ENCODE measurements around the gene BMP10.

The BMP10 gene

DNA sequence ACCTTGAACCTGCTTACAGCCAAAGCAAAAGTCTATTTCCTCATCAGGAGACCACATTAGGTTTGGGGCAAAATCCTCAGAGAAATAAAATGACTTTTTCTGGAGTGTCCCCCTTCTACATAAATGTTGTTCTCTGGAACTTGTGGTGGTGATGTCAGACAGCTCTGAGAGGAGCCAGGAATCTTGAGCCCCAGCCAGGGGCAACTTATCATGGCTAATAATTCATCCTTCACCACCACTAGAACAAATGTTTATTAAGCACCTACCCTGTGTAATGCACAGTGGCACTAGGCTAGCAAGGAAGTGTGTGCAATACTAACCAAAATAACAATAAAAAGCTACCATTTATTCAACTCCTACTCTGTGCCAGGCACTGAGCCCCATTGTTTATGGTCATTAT lies 9.0 kb upstream of the BMP10 start:
- H3K27ac ChIP-seq (ENCODE audit: insufficient read depth in 1 of 2, low read depth in 1 of 2, low read length in 2 of 2, poor library complexity in 1 of 2, severe bottlenecking in 2 of 2): no peak overlapping the region
- POLR2A ChIA-PET: no interaction called here
- no peak for DNase-seq
- no peaks in the 10 kb centered on the region for H3K9me3 ChIP-seq (ENCODE audit: control extremely low read depth in 1 of 5, control insufficient read depth in 4 of 5, insufficient read depth in 2 of 5, low read depth in 1 of 5, low read length in 4 of 5)
- no peaks in the 10 kb centered on the region for H3K27me3 ChIP-seq (replicated peaks in 2 of 5; ENCODE audit: control insufficient read depth in 4 of 5, insufficient read depth in 5 of 5, low read length in 4 of 5)
- CTCF ChIA-PET: interaction anchor here (0.8 to 2.2 kb wide), 5 partner anchors 20 to 32 kb away, joined by 3 to 5 read pairs (median 3); no protein-coding TSS in a partner anchor
- H3K4me1 ChIP-seq (ENCODE audit: control extremely low read depth in 1 of 4, control insufficient read depth in 4 of 4, insufficient read depth in 4 of 4, low read length in 3 of 4): no peaks in the 10 kb centered on the region
- H3K4me3 ChIP-seq (ENCODE audit: control insufficient read depth in 1 of 7, extremely low read depth in 1 of 7, insufficient read depth in 4 of 7, low read depth in 2 of 7, low read length in 6 of 7): no peak overlapping the region
- H3K36me3 ChIP-seq (ENCODE audit: control insufficient read depth in 4 of 4, insufficient read depth in 4 of 4, low read length in 3 of 4): no peaks in the 10 kb centered on the region

GRCh38 chr2:68879296-68879695 lies 8.1 kb upstream of the BMP10 start:
- no peak overlapping the region for H3K4me3 ChIP-seq (ENCODE audit: control insufficient read depth in 1 of 7, extremely low read depth in 1 of 7, insufficient read depth in 4 of 7, low read depth in 2 of 7, low read length in 6 of 7)
- WGBS (ENCODE audit: insufficient coverage): 92% methylated on average over 3 of the region's 3 CpGs
- no peaks in the 10 kb centered on the region for H3K9me3 ChIP-seq (ENCODE audit: control extremely low read depth in 1 of 5, control insufficient read depth in 4 of 5, insufficient read depth in 2 of 5, low read depth in 1 of 5, low read length in 4 of 5)
- no peaks in the 10 kb centered on the region for H3K4me1 ChIP-seq (ENCODE audit: control extremely low read depth in 1 of 4, control insufficient read depth in 4 of 4, insufficient read depth in 4 of 4, low read length in 3 of 4)
- CTCF ChIA-PET: interaction anchor here (0.8 to 2.6 kb wide), 6 partner anchors 12 to 46 kb away, joined by 3 to 6 read pairs (median 4); no protein-coding TSS in a partner anchor
- POLR2A ChIA-PET: no interaction called here
- no peak for DNase-seq
- H3K36me3 ChIP-seq (ENCODE audit: control insufficient read depth in 4 of 4, insufficient read depth in 4 of 4, low read length in 3 of 4): no peaks in the 10 kb centered on the region
- no peaks in the 10 kb centered on the region for H3K27me3 ChIP-seq (replicated peaks in 2 of 5; ENCODE audit: control insufficient read depth in 4 of 5, insufficient read depth in 5 of 5, low read length in 4 of 5)
- H3K27ac ChIP-seq (ENCODE audit: insufficient read depth in 1 of 2, low read depth in 1 of 2, low read length in 2 of 2, poor library complexity in 1 of 2, severe bottlenecking in 2 of 2): no peak overlapping the region

- 100% methylated on average over 2 of the region's 2 CpGs for WGBS (ENCODE audit: insufficient coverage)
- DNase-seq: no peak
- H3K27ac ChIP-seq (ENCODE audit: insufficient read depth in 1 of 2, low read depth in 1 of 2, low read length in 2 of 2, poor library complexity in 1 of 2, severe bottlenecking in 2 of 2): no peak overlapping the region
- CTCF ChIA-PET: interaction anchor here (1.0 to 2.6 kb wide), 5 partner anchors 11 to 47 kb away, joined by 3 to 6 read pairs (median 4); no protein-coding TSS in a partner anchor
- H3K36me3 ChIP-seq (ENCODE audit: control insufficient read depth in 4 of 4, insufficient read depth in 4 of 4, low read length in 3 of 4): no peaks in the 10 kb centered on the region
- no peaks in the 10 kb centered on the region for H3K27me3 ChIP-seq (replicated peaks in 2 of 5; ENCODE audit: control insufficient read depth in 4 of 5, insufficient read depth in 5 of 5, low read length in 4 of 5)
- no peak overlapping the region for H3K4me3 ChIP-seq (ENCODE audit: control insufficient read depth in 1 of 7, extremely low read depth in 1 of 7, insufficient read depth in 4 of 7, low read depth in 2 of 7, low read length in 6 of 7)
- no peaks in the 10 kb centered on the region for H3K9me3 ChIP-seq (ENCODE audit: control extremely low read depth in 1 of 5, control insufficient read depth in 4 of 5, insufficient read depth in 2 of 5, low read depth in 1 of 5, low read length in 4 of 5)
- H3K4me1 ChIP-seq (ENCODE audit: control extremely low read depth in 1 of 4, control insufficient read depth in 4 of 4, insufficient read depth in 4 of 4, low read length in 3 of 4): no peaks in the 10 kb centered on the region
- POLR2A ChIA-PET: no interaction called here
Measured at GRCh38 chr2:68878753-68879152, 7.6 kb upstream of the BMP10 start.

- Histone ChIP-seq H3K4me1 (ENCODE audit: control extremely low read depth in 1 of 4, control insufficient read depth in 4 of 4, insufficient read depth in 4 of 4, low read length in 3 of 4) (no peaks in the 10 kb centered on the region), H3K27me3 (replicated peaks in 2 of 5; ENCODE audit: control insufficient read depth in 4 of 5, insufficient read depth in 5 of 5, low read length in 4 of 5) (no peaks in the 10 kb centered on the region), H3K9me3 (ENCODE audit: control extremely low read depth in 1 of 5, control insufficient read depth in 4 of 5, insufficient read depth in 2 of 5, low read depth in 1 of 5, low read length in 4 of 5) (no peaks in the 10 kb centered on the region), H3K4me3 (ENCODE audit: control insufficient read depth in 1 of 7, extremely low read depth in 1 of 7, insufficient read depth in 4 of 7, low read depth in 2 of 7, low read length in 6 of 7) (no peak overlapping the region), H3K27ac (ENCODE audit: insufficient read depth in 1 of 2, low read depth in 1 of 2, low read length in 2 of 2, poor library complexity in 1 of 2, severe bottlenecking in 2 of 2) (no peak overlapping the region), H3K36me3 (ENCODE audit: control insufficient read depth in 4 of 4, insufficient read depth in 4 of 4, low read length in 3 of 4) (no peaks in the 10 kb centered on the region)
- ChIA-PET POLR2A (no interaction called here), CTCF (interaction anchor here (2.6 kb wide), 1 partner anchor 47 kb away, joined by 6 read pairs; no protein-coding TSS in a partner anchor)
- 100% methylated on average over 1 of the region's 6 CpGs for WGBS (ENCODE audit: insufficient coverage)
- peak in 1 of 3 donors; percentile 36 for DNase-seq
Measured at GRCh38 chr2:68878071-68878711, 7.0 kb upstream of the BMP10 start.

GRCh38 chr2:68877079-68877772 lies 6.0 kb upstream of the BMP10 start:
- H3K4me3 ChIP-seq (ENCODE audit: control insufficient read depth in 1 of 7, extremely low read depth in 1 of 7, insufficient read depth in 4 of 7, low read depth in 2 of 7, low read length in 6 of 7): no peak overlapping the region
- POLR2A ChIA-PET: no interaction called here
- no peaks in the 10 kb centered on the region for H3K9me3 ChIP-seq (ENCODE audit: control extremely low read depth in 1 of 5, control insufficient read depth in 4 of 5, insufficient read depth in 2 of 5, low read depth in 1 of 5, low read length in 4 of 5)
- DNase-seq: no peak
- no peak overlapping the region for H3K27ac ChIP-seq (ENCODE audit: insufficient read depth in 1 of 2, low read depth in 1 of 2, low read length in 2 of 2, poor library complexity in 1 of 2, severe bottlenecking in 2 of 2)
- H3K4me1 ChIP-seq (ENCODE audit: control extremely low read depth in 1 of 4, control insufficient read depth in 4 of 4, insufficient read depth in 4 of 4, low read length in 3 of 4): no peaks in the 10 kb centered on the region
- H3K36me3 ChIP-seq (ENCODE audit: control insufficient read depth in 4 of 4, insufficient read depth in 4 of 4, low read length in 3 of 4): no peaks in the 10 kb centered on the region
- H3K27me3 ChIP-seq (replicated peaks in 2 of 5; ENCODE audit: control insufficient read depth in 4 of 5, insufficient read depth in 5 of 5, low read length in 4 of 5): no peaks in the 10 kb centered on the region
- CTCF ChIA-PET: interaction anchor here (1.3 to 2.6 kb wide), 2 partner anchors 13 to 48 kb away, joined by 3 to 6 read pairs; no protein-coding TSS in a partner anchor
- 100% methylated on average over 2 of the region's 3 CpGs for WGBS (ENCODE audit: insufficient coverage)

DNA sequence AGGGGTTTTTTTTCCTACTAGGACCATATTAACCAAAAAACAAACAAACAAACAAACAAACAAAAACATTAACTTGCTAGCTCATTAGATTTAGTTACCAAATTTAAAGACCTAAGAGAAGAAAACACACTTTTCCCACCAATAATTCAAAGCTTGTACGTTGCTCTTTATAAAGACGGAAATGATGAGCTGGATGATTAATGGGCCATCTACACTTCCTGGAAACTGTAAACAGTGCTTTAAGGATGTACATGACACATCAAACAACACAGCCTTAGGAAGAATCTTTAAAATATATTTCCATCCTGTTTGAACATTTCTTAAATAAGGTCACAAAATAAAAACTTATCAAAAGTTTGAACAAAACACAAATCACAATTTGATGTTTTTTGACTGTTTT lies 982 bp downstream of the BMP10 start:
- ChIA-PET POLR2A (no interaction called here), CTCF (interaction anchor here (0.8 to 1.1 kb wide), 2 partner anchors 11 to 38 kb away, joined by 3 to 4 read pairs; no protein-coding TSS in a partner anchor)
- Histone ChIP-seq H3K4me3 (ENCODE audit: control insufficient read depth in 1 of 7, extremely low read depth in 1 of 7, insufficient read depth in 4 of 7, low read depth in 2 of 7, low read length in 6 of 7) (no peak overlapping the region), H3K27ac (ENCODE audit: insufficient read depth in 1 of 2, low read depth in 1 of 2, low read length in 2 of 2, poor library complexity in 1 of 2, severe bottlenecking in 2 of 2) (no peak overlapping the region), H3K36me3 (ENCODE audit: control insufficient read depth in 4 of 4, insufficient read depth in 4 of 4, low read length in 3 of 4) (no peaks in the 10 kb centered on the region), H3K27me3 (replicated peaks in 2 of 5; ENCODE audit: control insufficient read depth in 4 of 5, insufficient read depth in 5 of 5, low read length in 4 of 5) (no peaks in the 10 kb centered on the region), H3K4me1 (ENCODE audit: control extremely low read depth in 1 of 4, control insufficient read depth in 4 of 4, insufficient read depth in 4 of 4, low read length in 3 of 4) (no peaks in the 10 kb centered on the region), H3K9me3 (ENCODE audit: control extremely low read depth in 1 of 5, control insufficient read depth in 4 of 5, insufficient read depth in 2 of 5, low read depth in 1 of 5, low read length in 4 of 5) (no peaks in the 10 kb centered on the region)
- WGBS (ENCODE audit: insufficient coverage): no CpG with 5 or more reads among the region's 2 CpGs
- DNase-seq: peak; percentile 3 to 49 (median 36)

GRCh38 chr2:68865108-68865507 lies 6.1 kb downstream of the BMP10 start:
- no peak for DNase-seq
- no peaks in the 10 kb centered on the region for H3K36me3 ChIP-seq (ENCODE audit: control insufficient read depth in 4 of 4, insufficient read depth in 4 of 4, low read length in 3 of 4)
- ChIA-PET CTCF (no interaction called here), POLR2A (no interaction called here)
- no peak overlapping the region for H3K4me3 ChIP-seq (ENCODE audit: control insufficient read depth in 1 of 7, extremely low read depth in 1 of 7, insufficient read depth in 4 of 7, low read depth in 2 of 7, low read length in 6 of 7)
- no peak overlapping the region for H3K27ac ChIP-seq (ENCODE audit: insufficient read depth in 1 of 2, low read depth in 1 of 2, low read length in 2 of 2, poor library complexity in 1 of 2, severe bottlenecking in 2 of 2)
- H3K9me3 ChIP-seq (ENCODE audit: control extremely low read depth in 1 of 5, control insufficient read depth in 4 of 5, insufficient read depth in 2 of 5, low read depth in 1 of 5, low read length in 4 of 5): no peaks in the 10 kb centered on the region
- H3K27me3 ChIP-seq (replicated peaks in 2 of 5; ENCODE audit: control insufficient read depth in 4 of 5, insufficient read depth in 5 of 5, low read length in 4 of 5): no peaks in the 10 kb centered on the region
- peaks cover 4 to 19% (median 10%) of the 10 kb centered on the region in 4 experiments for H3K4me1 ChIP-seq (ENCODE audit: control extremely low read depth in 1 of 4, control insufficient read depth in 4 of 4, insufficient read depth in 4 of 4, low read length in 3 of 4)

Data from common myeloid progenitor, CD34-positive (primary cell).